Measurements from ENCODE around the gene OSCP1. TPM values are rescaled to one million over a fixed set of nuclear protein-coding genes. Genes with fewer than 3 reads are reported as not detected.

Gene OSCP1
- total RNA-seq, 1 experiment from 2014 or later, result 5.5 TPM

- BruUV-seq (replicated peaks), result no TSS peak
- no peaks in the 10 kb centered on the region for H3K36me3 ChIP-seq (ENCODE audit: control insufficient read depth, insufficient read depth, low read length)
- ChIA-PET POLR2A (no interaction called here), CTCF (no interaction called here)
- no peaks in the 10 kb centered on the region for H3K9me3 ChIP-seq (ENCODE audit: control insufficient read depth, insufficient read depth, low read depth, low read length)
- H3K27ac ChIP-seq (ENCODE audit: low read length), result no peak overlapping the region
- DNase-seq (ENCODE audit: low read depth, low spot score), result no peak
- TF ChIP-seq REST (IDR thresholded peaks at IDR 0.05; ENCODE audit: insufficient read depth in 1 of 2, low read depth in 2 of 2, low read length in 1 of 2) (no peak), POLR2AphosphoS5 (IDR thresholded peaks at IDR 0.05; ENCODE audit: low read depth, low read length) (no peak), CTCF (IDR thresholded peaks at IDR 0.05) (no peak), TCF7L2 (IDR thresholded peaks at IDR 0.05; ENCODE audit: low read depth, low read length) (no peak), SIN3A (IDR thresholded peaks at IDR 0.05; ENCODE audit: borderline replicate concordance, insufficient read depth, low read depth, low read length) (no peak)
- no peak overlapping the region for H3K4me3 ChIP-seq (ENCODE audit: low read depth in 2 of 2, low read length in 2 of 2)
- in situ Hi-C loops (cut with HindIII; ENCODE audit: low pct_unique_long_range_greater_than_20kb, low sequenced_read_pairs), result no loop called here
- no peaks in the 10 kb centered on the region for H3K27me3 ChIP-seq (ENCODE audit: control insufficient read depth, insufficient read depth, low read length)
- intact Hi-C loops (cut with micrococcal nuclease; ENCODE audit: unreplicated experiment), result no loop called here
- ATAC-seq, result no peak
- peaks cover 3% of the 10 kb centered on the region for H3K4me1 ChIP-seq (ENCODE audit: control insufficient read depth, insufficient read depth, low read length)
Measured at GRCh38 chr1:36415661-36416326, 34.5 kb downstream of the OSCP1 start.

GRCh38 chr1:36414384-36414783 lies 35.9 kb downstream of the OSCP1 start:
- DNase-seq (ENCODE audit: low read depth, low spot score) (no peak), ATAC-seq (no peak)
- no peaks in the 10 kb centered on the region for H3K4me1 ChIP-seq (ENCODE audit: control insufficient read depth, insufficient read depth, low read length)
- H3K27ac ChIP-seq (ENCODE audit: low read length), result no peak overlapping the region
- H3K27me3 ChIP-seq (ENCODE audit: control insufficient read depth, insufficient read depth, low read length), result no peaks in the 10 kb centered on the region
- H3K9me3 ChIP-seq (ENCODE audit: control insufficient read depth, insufficient read depth, low read depth, low read length), result no peaks in the 10 kb centered on the region
- no peak for TF ChIP-seq SIN3A (IDR thresholded peaks at IDR 0.05; ENCODE audit: borderline replicate concordance, insufficient read depth, low read depth, low read length)
- TF ChIP-seq REST (IDR thresholded peaks at IDR 0.05; ENCODE audit: insufficient read depth in 1 of 2, low read depth in 2 of 2, low read length in 1 of 2), result no peak
- TF ChIP-seq TCF7L2 (IDR thresholded peaks at IDR 0.05; ENCODE audit: low read depth, low read length), result no peak
- TF ChIP-seq CTCF (IDR thresholded peaks at IDR 0.05), result no peak
- TF ChIP-seq POLR2AphosphoS5 (IDR thresholded peaks at IDR 0.05; ENCODE audit: low read depth, low read length), result no peak
- no peak overlapping the region for H3K4me3 ChIP-seq (ENCODE audit: low read depth in 2 of 2, low read length in 2 of 2)
- no TSS peak for BruUV-seq (replicated peaks)
- in situ Hi-C loops (cut with HindIII; ENCODE audit: low pct_unique_long_range_greater_than_20kb, low sequenced_read_pairs), result no loop called here
- CTCF ChIA-PET, result no interaction called here
- intact Hi-C loops (cut with micrococcal nuclease; ENCODE audit: unreplicated experiment), result no loop called here
- POLR2A ChIA-PET, result no interaction called here
- H3K36me3 ChIP-seq (ENCODE audit: control insufficient read depth, insufficient read depth, low read length), result no peaks in the 10 kb centered on the region
